DMS53 (cell line): Measurements from ENCODE around the gene CD7.

Experiments used
- DNase-seq: peaks from one replicate; lab custom pipeline; 2025; lab: John Stamatoyannopoulos, UW

Gene CD7

GRCh38 chr17:82328141-82328993 lies 11.0 kb upstream of the CD7 start:
- no peak for DNase-seq

GRCh38 chr17:82327757-82328140 lies 10.3 kb upstream of the CD7 start:
- DNase-seq = no peak

- DNase-seq = no peak
Observed at GRCh38 chr17:82327289-82327688, 9.9 kb upstream of the CD7 start.

GRCh38 chr17:82325286-82326180 lies 8.1 kb upstream of the CD7 start:
- no peak for DNase-seq

- DNase-seq = peak; percentile 68
Observed at GRCh38 chr17:82324566-82325285, 7.3 kb upstream of the CD7 start.

GRCh38 chr17:82323514-82324234 lies 6.3 kb upstream of the CD7 start:
- DNase-seq = no peak

- no peak for DNase-seq
Observed at GRCh38 chr17:82322526-82323453, 5.4 kb upstream of the CD7 start.

GRCh38 chr17:82321947-82322466 lies 4.6 kb upstream of the CD7 start:
- DNase-seq = no peak

GRCh38 chr17:82320956-82321927 lies 3.8 kb upstream of the CD7 start:
- DNase-seq = peak; percentile 74

- peak; percentile 76 for DNase-seq
Observed at GRCh38 chr17:82320140-82320840, 2.9 kb upstream of the CD7 start.

- DNase-seq = no peak
Observed at GRCh38 chr17:82319619-82320062, 2.2 kb upstream of the CD7 start.

GRCh38 chr17:82318772-82319606 lies 1.6 kb upstream of the CD7 start:
- no peak for DNase-seq

- no peak for DNase-seq
Observed at GRCh38 chr17:82318169-82318498, 726 bp upstream of the CD7 start.

- DNase-seq = no peak
Observed at GRCh38 chr17:82316651-82317393, 586 bp downstream of the CD7 start.

- DNase-seq = peak; percentile 48
Observed at GRCh38 chr17:82315703-82316358, 1.6 kb downstream of the CD7 start.
